Measurements from ENCODE around the gene SLC9A5. TPM values are rescaled to one million over a fixed set of nuclear protein-coding genes. Genes with fewer than 3 reads are reported as not detected.

SLC9A5 gene
- total and polyA plus RNA-seq, 9 of the 15 experiments (the other 6 are each of a cell fraction or from before 2014, with no cell fraction given) = 0.06 to 3.1 (median 1.2) TPM

DNA sequence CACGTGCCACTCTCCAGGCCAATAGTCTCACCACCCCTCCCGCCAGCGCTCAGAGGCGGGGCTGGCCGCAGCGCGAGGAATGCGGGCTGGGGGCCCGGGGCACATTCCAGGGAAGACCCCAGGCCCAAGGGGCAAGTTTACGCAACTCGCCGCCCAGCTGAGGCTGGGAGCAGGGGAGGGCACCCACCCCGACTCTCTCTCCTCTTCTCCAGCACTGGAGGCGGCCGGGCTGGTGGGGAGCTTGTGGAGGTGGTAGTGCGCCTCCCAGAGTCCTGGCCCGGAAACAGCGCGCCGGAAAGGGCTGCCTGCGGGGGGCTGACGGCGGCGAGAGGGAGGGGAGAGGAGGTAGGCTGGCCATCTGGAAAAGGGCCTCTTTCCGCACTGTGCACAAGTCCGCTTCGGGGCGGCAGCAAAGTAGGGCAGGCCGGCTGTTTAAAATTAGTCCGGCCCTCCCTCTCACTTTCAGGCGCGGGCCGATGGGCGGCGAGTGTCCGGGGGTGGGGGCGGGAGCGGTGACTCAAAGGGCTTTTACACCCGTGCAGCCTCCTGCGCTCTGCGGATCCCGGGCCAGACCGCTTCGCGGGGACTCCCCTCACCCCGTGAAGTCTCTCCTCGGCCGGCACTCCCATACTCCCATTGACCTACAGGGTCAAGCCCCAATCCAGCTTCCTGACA is 2.6 kb upstream of the SLC9A5 start (continued):
- TF ChIP-seq NKRF (IDR thresholded peaks at IDR 0.05; ENCODE audit: borderline replicate concordance) = peak; percentile 40; the same call in 1 of the 2 replicates
- no peak for TF ChIP-seq NCOA6 (IDR thresholded peaks at IDR 0.05)
- TF ChIP-seq ID3 (CRISPR knock-in tag; IDR thresholded peaks at IDR 0.05) = no peak
- TF ChIP-seq ID3 (tag; IDR thresholded peaks at IDR 0.05) = no peak
- TF ChIP-seq MXD1 (CRISPR knock-in tag; IDR thresholded peaks at IDR 0.05; ENCODE audit: borderline replicate concordance, poor library complexity, severe bottlenecking) = no peak
- no peak for TF ChIP-seq TSC22D4 (tag; IDR thresholded peaks at IDR 0.05)
- no peak for TF ChIP-seq PHB2 (IDR thresholded peaks at IDR 0.05; ENCODE audit: low read depth)
- TF ChIP-seq, protein P1, sequence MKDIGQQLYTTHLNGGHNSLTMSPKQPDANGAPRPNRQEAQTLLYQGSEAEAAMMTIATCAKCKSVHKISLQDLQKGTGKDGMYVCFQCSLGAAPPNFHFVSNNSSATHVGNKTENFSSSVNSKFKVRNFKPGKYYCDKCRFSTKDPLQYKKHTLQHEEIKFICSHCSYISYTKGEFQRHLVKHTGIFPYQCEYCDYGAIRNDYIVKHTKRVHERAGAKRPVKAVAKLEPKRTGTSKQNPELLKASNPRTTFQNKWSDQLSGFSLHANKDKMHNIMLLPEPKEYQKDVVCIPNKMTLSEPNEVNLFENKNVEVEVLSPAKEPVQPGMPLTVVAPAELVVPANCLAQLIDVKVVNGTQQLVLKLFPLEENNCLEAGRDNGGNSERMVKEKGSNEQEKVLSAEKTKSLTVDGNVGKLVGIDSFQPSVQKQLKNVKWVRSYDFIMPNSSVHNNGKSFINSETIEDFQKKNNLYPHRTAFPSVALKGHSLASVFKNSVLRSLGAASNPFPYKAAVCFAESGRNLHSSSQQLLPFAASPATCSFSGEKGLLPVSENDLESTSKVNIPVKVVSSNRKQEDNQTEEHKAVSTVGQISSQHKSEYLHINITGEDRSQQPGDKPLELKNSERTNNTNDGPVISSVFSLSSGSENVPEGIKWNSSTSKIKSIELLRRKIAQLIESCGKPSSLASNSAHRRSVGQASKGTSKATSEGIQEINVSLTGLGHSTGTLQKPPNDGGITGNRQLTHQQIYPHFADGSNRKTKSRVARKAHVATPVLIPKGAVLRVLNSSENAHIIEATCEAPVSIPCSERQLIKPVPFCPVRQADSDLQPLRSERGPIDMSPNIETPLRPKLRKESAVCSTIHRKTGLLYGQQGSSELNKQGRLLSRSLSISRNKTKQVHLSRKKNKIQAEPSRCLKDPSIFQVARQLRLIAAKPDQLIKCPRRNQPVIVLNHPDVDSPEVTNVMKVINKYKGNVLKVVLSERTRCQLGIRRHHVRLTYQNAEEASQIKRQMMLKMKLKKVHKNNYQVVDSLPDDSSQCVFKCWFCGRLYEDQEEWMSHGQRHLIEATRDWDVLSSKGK (CRISPR knock-in tag; IDR thresholded peaks at IDR 0.05) = no peak
- TF ChIP-seq ZNF511 (CRISPR knock-in tag; IDR thresholded peaks at IDR 0.05) = no peak
- no peak for TF ChIP-seq POLR2H (tag; IDR thresholded peaks at IDR 0.05; ENCODE audit: low read depth)
- no peak for TF ChIP-seq ERF (CRISPR knock-in tag; IDR thresholded peaks at IDR 0.05)
- TF ChIP-seq ELF1 (tag; IDR thresholded peaks at IDR 0.05) = peak; percentile 36; the same call in 1 of the 2 replicates
- peak; percentile 75; the same call in 1 of the 2 replicates for TF ChIP-seq MTA3 (IDR thresholded peaks at IDR 0.05; ENCODE audit: borderline replicate concordance)
- no peak for TF ChIP-seq ZNF354B (CRISPR knock-in tag; IDR thresholded peaks at IDR 0.05)
- TF ChIP-seq GTF2F1 (IDR thresholded peaks at IDR 0.05; ENCODE audit: low read depth, low read length) = no peak
- TF ChIP-seq PURB (CRISPR knock-in tag; IDR thresholded peaks at IDR 0.05; ENCODE audit: low read depth) = no peak
- TF ChIP-seq TEAD2 (tag; IDR thresholded peaks at IDR 0.05) = peak; percentile 65; the same call in 1 of the 2 replicates
- TF ChIP-seq NFYB (IDR thresholded peaks at IDR 0.05; ENCODE audit: extremely low read depth, insufficient read length) = no peak
- no peak for TF ChIP-seq KHSRP (IDR thresholded peaks at IDR 0.05)
- TF ChIP-seq MYC (IDR thresholded peaks at IDR 0.05; ENCODE audit: low read depth, low read length) = peak; percentile 58; the same call in 1 of the 2 replicates
- TF ChIP-seq MYC (CRISPR knock-in tag; IDR thresholded peaks at IDR 0.05; ENCODE audit: borderline replicate concordance, low read depth) = no peak
- no peak for TF ChIP-seq ZNF445 (CRISPR knock-in tag; IDR thresholded peaks at IDR 0.05; ENCODE audit: low read depth)
- no peak for TF ChIP-seq SNRNP70 (optimal IDR thresholded peaks at IDR 0.05; ENCODE audit: low read depth, low read length)

Data from K562 (cell line).